ENCODE data around the gene SRSF7. TPM values are rescaled to one million over a fixed set of nuclear protein-coding genes. Genes with fewer than 3 reads are reported as not detected.
"Not testable (repeated sequence)": the region's sequence is repeated elsewhere in the genome, so short reads cannot be mapped to it uniquely, and the experiment has no call there.

SRSF7 gene
- polyA plus RNA-seq, 10 donors, result 112 to 170 (median 122) TPM

DNA sequence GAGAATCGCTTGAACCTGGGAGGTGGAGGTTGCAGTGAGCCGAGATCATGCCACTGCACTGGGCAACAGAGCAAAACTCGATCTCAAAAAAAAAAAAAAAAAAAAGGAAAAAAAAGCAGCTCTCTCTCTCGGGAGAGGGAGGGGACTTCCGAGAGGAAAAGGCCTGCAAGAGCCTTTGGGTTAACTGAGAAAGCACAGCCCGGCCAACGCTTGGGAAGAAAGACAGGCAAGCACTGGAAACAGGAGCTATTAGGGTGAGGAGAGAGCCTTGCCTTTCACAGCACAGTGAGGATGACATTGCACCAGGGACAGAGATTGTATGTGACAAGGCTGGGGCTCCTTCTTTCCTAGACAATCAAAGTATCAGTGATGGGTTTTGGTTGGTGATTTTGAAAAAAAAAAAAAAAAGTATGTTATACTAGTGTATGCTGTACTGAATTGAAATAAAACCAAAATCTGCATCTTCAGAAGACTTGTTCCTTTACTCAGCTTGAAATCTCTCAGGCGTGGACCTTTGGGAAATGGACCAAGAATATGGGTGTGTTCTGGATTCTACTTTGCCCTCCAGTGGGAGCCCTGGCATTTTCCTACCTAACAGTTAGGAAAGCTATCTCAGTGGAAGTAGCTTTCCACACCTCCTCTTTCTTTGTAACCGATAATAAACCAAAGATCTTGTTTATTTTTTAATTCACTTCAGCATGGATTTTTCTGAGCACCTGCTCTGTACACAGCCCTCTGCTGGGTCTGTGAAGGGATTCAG lies 16.7 kb downstream of the SRSF7 start:
- no peak for DNase-seq

- no peak for DNase-seq
Observed at GRCh38 chr2:38733300-38733971, 17.7 kb downstream of the SRSF7 start.

- no peak for DNase-seq
Observed at GRCh38 chr2:38731684-38732221, 19.4 kb downstream of the SRSF7 start.

DNA sequence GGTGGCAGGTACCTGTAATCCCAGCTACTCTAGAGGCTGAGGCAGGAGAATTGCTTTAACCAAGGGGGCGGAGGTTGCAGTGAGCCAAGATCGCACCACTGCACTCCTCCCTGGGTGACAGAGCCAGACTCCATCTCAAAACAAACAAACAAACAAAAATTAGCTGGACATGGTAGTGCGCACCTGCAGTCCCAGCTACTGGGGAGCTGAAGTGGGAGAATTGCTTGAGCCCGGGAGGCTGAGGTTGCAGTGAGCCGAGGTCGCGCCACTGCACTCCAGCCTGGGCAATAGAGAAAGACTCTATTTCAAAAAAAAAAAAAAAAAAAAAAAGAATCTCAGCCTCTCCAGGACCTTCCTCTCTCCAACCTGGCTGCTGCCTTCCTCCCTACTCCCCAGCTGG lies 20.1 kb downstream of the SRSF7 start:
- no peak for DNase-seq

GRCh38 chr2:38728694-38729093 lies 22.5 kb downstream of the SRSF7 start:
- DNase-seq, result no peak

- DNase-seq, result no peak
Observed at GRCh38 chr2:38727661-38728060, 23.5 kb downstream of the SRSF7 start.

- DNase-seq, result peak; percentile 42 to 63 (median 59)
Observed at GRCh38 chr2:38723173-38723572, 28.0 kb downstream of the SRSF7 start.

GRCh38 chr2:38722271-38723061 lies 28.7 kb downstream of the SRSF7 start:
- DNase-seq, result no peak

DNA sequence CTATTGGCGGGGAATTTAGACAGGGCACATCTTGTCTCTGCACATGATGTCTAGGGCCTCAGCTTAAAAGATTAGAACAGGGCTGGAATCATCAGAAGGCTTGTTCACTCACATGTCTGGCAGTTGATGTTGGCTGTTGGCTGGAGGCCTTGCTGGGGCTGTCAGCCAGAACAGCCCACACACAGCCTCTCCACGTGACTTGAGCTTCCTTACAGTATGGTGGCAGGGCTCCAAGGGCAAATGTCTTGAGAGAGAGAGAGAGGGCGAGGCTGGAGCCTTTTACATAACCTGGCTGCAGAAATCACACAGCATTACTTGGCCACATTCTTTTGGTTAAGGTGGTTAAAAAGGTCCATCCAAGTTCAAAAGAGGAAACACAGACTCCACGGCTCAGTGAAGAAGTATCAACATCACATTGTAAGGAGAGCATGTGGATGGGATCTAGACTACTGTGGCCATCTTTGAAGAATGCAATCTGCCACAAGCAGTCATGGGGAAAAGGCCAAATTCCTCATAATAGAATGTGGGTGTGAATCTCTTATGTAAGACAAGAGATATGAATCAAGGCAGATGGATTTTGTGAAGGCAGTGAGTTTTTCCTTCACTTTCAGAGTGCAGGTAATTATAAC lies 30.4 kb downstream of the SRSF7 start:
- peak; percentile 77 to 91 (median 89) for DNase-seq

DNA sequence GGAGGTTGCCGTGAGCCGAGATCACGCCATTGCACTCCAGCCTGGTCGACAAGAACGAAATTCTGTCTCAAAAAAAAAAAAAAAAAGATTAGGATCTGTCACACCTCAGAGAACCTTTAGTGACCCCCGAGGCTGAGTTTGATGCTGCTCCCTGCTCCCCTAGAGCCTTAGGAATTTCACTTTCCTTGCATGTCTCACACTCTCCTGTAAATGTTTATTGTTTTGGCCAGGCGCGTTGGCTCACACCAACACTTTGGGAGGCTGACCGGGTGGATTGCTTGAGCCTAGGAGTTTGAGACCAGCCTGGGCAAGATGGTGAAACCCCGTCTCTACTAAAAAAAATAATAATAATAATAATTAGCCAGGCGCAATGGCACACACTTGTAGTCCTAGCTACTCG lies 31.5 kb downstream of the SRSF7 start:
- DNase-seq, result no peak

GRCh38 chr2:38718601-38719000 lies 32.6 kb downstream of the SRSF7 start:
- no peak for DNase-seq

GRCh38 chr2:38716185-38716584 lies 35.0 kb downstream of the SRSF7 start:
- peak in 1 of 3 donors; percentile 58 for DNase-seq

DNA sequence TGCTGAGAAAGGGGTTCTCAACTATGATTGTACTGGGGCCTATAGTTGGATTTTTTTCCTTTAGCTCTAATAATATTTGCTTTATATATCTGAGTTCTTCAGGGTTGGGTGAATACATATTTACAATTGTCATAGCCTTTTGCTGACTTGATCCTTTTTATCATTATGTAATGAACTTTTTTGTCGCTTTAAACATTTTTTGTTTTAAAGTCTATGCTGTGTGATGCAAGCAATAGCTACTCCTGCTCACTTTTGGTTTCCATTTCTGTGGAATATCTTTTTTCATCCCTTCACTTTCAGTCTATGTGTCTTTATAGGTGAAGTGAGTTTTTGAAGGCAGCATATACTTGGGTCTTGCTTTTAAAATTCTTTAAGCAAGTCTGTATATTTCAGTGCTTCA lies 36.2 kb downstream of the SRSF7 start:
- not testable (repeated sequence) for DNase-seq

- DNase-seq, result no peak
Observed at GRCh38 chr2:38713338-38713737, 37.8 kb downstream of the SRSF7 start.

- DNase-seq, result no peak
Observed at GRCh38 chr2:38712871-38713270, 38.3 kb downstream of the SRSF7 start.

- DNase-seq, result no peak
Observed at GRCh38 chr2:38712413-38712812, 38.7 kb downstream of the SRSF7 start.

DNA sequence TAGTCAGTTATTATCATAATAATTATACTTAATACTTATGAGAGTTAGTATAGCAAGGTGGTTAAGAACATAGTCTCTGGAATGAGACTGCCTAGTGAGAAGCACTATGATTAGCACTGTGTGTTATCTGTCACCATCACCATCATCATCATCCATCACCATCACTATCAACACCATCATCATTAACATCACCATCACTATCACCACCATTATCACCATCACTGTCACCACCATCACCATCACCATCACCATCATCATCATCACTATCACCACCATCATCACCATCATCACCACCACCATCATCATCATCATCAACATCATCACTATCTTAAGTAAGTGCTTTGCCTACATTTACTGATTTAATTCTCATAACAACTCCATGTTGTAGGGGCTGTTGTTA lies 39.6 kb downstream of the SRSF7 start:
- DNase-seq, result no peak

DNA sequence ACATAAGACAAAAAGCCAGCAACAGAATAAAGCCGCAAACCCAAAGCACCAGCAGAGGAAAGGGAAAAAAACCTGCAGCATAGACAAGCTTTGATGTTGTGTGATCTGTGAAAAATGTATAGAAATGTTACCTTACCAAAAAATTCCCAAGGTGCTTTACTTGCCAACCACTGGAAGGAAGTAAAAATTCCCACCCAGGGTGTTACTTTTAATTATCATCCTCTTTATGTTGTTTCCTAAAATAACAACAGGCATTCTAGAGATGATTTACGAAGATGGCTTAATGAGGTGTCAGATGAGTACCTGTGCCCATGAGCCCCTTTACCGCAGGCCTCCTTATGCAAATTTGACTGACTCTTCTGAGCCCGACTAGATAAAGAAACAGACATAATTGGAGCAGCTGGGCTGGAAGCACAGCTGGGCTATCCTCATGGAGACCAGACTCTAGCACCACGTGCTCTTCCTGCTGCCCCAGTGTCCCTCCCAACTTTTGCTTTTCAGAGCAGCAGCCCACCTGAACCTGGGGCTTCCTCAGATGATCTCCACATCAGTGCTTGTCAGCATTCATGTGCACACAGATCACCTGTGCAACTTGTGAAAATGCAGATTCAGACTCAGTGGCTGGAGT lies 41.5 kb downstream of the SRSF7 start:
- no peak for DNase-seq

DNA sequence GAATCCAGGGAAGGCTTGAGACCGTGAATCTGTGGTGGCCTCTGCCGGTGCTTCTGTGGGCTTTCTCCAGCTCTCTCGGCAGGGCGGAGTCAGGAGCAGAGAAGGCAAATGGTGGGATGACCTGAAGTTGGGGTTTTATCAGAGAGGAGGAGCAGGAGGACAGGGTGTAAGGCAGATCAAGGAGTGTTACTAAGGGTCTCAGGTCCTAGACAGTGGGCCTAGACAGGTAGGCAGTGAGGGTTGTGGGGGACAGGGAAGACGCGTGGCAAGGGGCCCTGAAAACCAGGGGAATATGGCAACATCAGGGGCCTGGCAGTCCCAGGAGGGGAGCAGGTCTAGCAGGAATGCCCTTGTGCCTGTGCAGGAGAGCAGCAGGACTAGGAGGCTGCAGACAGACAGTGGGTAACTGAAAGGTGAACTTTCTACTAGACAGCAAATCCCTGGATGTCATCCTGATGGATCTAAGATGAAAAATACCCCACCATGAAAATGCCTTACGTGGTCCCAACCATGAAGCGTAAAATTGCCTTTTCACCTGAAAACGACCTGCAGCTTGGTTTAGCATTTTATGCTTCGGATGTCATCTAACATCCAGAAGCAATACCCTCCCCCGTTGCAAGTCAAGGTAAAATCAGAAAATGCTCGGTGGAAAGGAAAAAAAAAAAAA lies 42.1 kb downstream of the SRSF7 start:
- no peak for DNase-seq

- DNase-seq, result not testable (repeated sequence)
Observed at GRCh38 chr2:38708491-38708890, 42.7 kb downstream of the SRSF7 start.

- DNase-seq, result no peak
Observed at GRCh38 chr2:38706846-38707345, 44.3 kb downstream of the SRSF7 start.
